DND-41 (cell line): Measurements from ENCODE around the gene GRIN1.

Experiments
- CTCF ChIP-seq: IDR thresholded peaks from 2 replicates; pipeline ENCODE4 v1.5.1; 2012; ENCODE audit warnings: borderline replicate concordance, low read length, moderate library complexity, mild to moderate bottlenecking; ENCODE audit not compliant: poor library complexity, severe bottlenecking; ENCODE audit errors: extremely low read depth
- EZH2 ChIP-seq: IDR thresholded peaks from 3 replicates; pipeline ENCODE4 v1.6.1; 2012; ENCODE audit warnings: borderline replicate concordance, low read depth, mild to moderate bottlenecking, moderate library complexity, low read length, inconsistent platforms; ENCODE audit not compliant: severe bottlenecking

- no peak for TF ChIP-seq CTCF
- no peak for TF ChIP-seq EZH2
These were observed 10.6 kb upstream of the GRIN1 start for GRCh38 chr9:137128158-137128861.
